MCF 10A (cell line): Measurements from ENCODE around the gene CTNNA1. TPM values are rescaled to one million over a fixed set of nuclear protein-coding genes. Genes with fewer than 3 reads are reported as not detected.

Experiments used
- BruUV-seq: library from RNA; stranded (reverse); fragments of 400-500 nt; replicated peaks from 2 replicates; lab custom pipeline; 2021; lab: Mats Ljungman, UMichigan
- CTCF ChIA-PET: fragments of 300-600 bp; sonication (Branson Sonifier 250); formaldehyde crosslinking; extraction: SDS; loops from one replicate; lab custom pipeline; 2021; ENCODE audit warnings: antibody characterized with exemption, inconsistent platforms; lab: Yijun Ruan, JAX
- POLR2A ChIA-PET: fragments of 300-600, 350-650 bp; sonication (Branson Sonifier 250); formaldehyde crosslinking; extraction: SDS; loops from one replicate; lab custom pipeline; 2020; ENCODE audit warnings: antibody characterized with exemption, inconsistent platforms; lab: Yijun Ruan, JAX
- DNase-seq: peaks from one replicate; pipeline ENCODE4 v3.0.0-alpha.2; 2018; ENCODE audit not compliant: unreplicated experiment
- H3K27ac Mint-ChIP-seq: one replicate; pipeline ENCODE4 v1.8.0; 2022; ENCODE audit warnings: mild to moderate bottlenecking, low read depth, mixed read lengths; ENCODE audit not compliant: unreplicated experiment
- H3K27me3 Mint-ChIP-seq: one replicate; pipeline ENCODE4 v1.8.0; 2022; ENCODE audit warnings: mixed read lengths; ENCODE audit not compliant: insufficient read depth, unreplicated experiment
- H3K36me3 Mint-ChIP-seq: one replicate; pipeline ENCODE4 v1.8.0; 2022; ENCODE audit warnings: mild to moderate bottlenecking, moderate library complexity, mixed read lengths; ENCODE audit not compliant: insufficient read depth, unreplicated experiment
- H3K4me1 Mint-ChIP-seq: one replicate; pipeline ENCODE4 v1.8.0; 2022; ENCODE audit warnings: mixed read lengths; ENCODE audit not compliant: insufficient read depth, unreplicated experiment
- H3K4me3 Mint-ChIP-seq: one replicate; pipeline ENCODE4 v1.8.0; 2022; ENCODE audit warnings: mild to moderate bottlenecking, moderate library complexity, mixed read lengths; ENCODE audit not compliant: unreplicated experiment
- H3K9me3 Mint-ChIP-seq: one replicate; pipeline ENCODE4 v1.8.0; 2022; ENCODE audit warnings: mixed read lengths; ENCODE audit not compliant: unreplicated experiment
- CTCF ChIP-seq: fragments of 200-600 bp; IDR thresholded peaks from one replicate; pipeline ENCODE4 v1.8.0; 2022; ENCODE audit warnings: antibody characterized with exemption, mild to moderate bottlenecking; ENCODE audit not compliant: unreplicated experiment
- intact Hi-C: fragments of 100-400 bp; cut with micrococcal nuclease; formaldehyde crosslinking; loops from 2 replicates; pipeline ENCODE4 v1.14.1; 2022
- total RNA-seq: library from RNA; stranded (reverse); gene quantifications from 2 replicates; pipeline ENCODE4 v1.2.3, GENCODE V29; 2022

CTNNA1 gene
- total RNA-seq, 1 experiment from 2014 or later, result 519 TPM

GRCh38 chr5:138819081-138819480 is 65.9 kb downstream of the CTNNA1 start:
- no peak for DNase-seq
- H3K4me3 Mint-ChIP-seq, result no peak overlapping the region
- H3K4me1 Mint-ChIP-seq, result peaks cover 12% of the 10 kb centered on the region
- ChIA-PET POLR2A (no interaction called here), CTCF (interaction anchor here (0.8 to 1.0 kb wide), 2 partner anchors 10 to 30 kb away, joined by 3 read pairs; no protein-coding TSS in a partner anchor)
- no peaks in the 10 kb centered on the region for H3K27me3 Mint-ChIP-seq
- H3K36me3 Mint-ChIP-seq, result peaks cover 56% of the 10 kb centered on the region
- no peaks in the 10 kb centered on the region for H3K9me3 Mint-ChIP-seq
- BruUV-seq, result no TSS peak
- intact Hi-C loops, result no loop called here
- H3K27ac Mint-ChIP-seq, result peak overlapping the region; percentile 21
- no peak for TF ChIP-seq CTCF

- no TSS peak for BruUV-seq
- ChIA-PET CTCF (interaction anchor here (0.6 to 1.7 kb wide), 3 partner anchors 27 to 442 kb away, joined by 3 to 11 read pairs (median 3); no protein-coding TSS in a partner anchor), POLR2A (interaction anchor here (2.5 kb wide), 1 partner anchor 15 kb away, joined by 7 read pairs; no protein-coding TSS in a partner anchor)
- intact Hi-C loops, result loop anchor here (10.0 kb wide), 1 partner anchor 176 kb away; no protein-coding TSS in a partner anchor
- Mint-ChIP-seq H3K36me3 (peaks cover 41% of the 10 kb centered on the region), H3K27ac (peak overlapping the region; percentile 21), H3K4me1 (peaks cover 12% of the 10 kb centered on the region), H3K27me3 (no peaks in the 10 kb centered on the region), H3K4me3 (no peak overlapping the region), H3K9me3 (no peaks in the 10 kb centered on the region)
- TF ChIP-seq CTCF, result no peak
- no peak for DNase-seq
Measured at GRCh38 chr5:138820695-138821094, 67.5 kb downstream of the CTNNA1 start.

GRCh38 chr5:138824516-138824915 is 71.3 kb downstream of the CTNNA1 start:
- H3K4me1 Mint-ChIP-seq, result peaks cover 6% of the 10 kb centered on the region
- H3K27me3 Mint-ChIP-seq, result no peaks in the 10 kb centered on the region
- DNase-seq, result no peak
- BruUV-seq, result no TSS peak
- no peak for TF ChIP-seq CTCF
- no peak overlapping the region for H3K4me3 Mint-ChIP-seq
- peaks cover 55% of the 10 kb centered on the region for H3K36me3 Mint-ChIP-seq
- H3K9me3 Mint-ChIP-seq, result no peaks in the 10 kb centered on the region
- intact Hi-C loops, result loop anchor here (10.0 kb wide), 1 partner anchor 180 kb away; no protein-coding TSS in a partner anchor
- CTCF ChIA-PET, result interaction anchor here (0.5 to 3.9 kb wide), 49 partner anchors 8 to 448 kb away, joined by 3 to 41 read pairs (median 4); partner anchors contain the start of gene LRRTM2
- no peak overlapping the region for H3K27ac Mint-ChIP-seq
- POLR2A ChIA-PET, result interaction anchor here (0.6 to 0.8 kb wide), 2 partner anchors 26 to 45 kb away, joined by 3 read pairs; no protein-coding TSS in a partner anchor

- POLR2A ChIA-PET, result interaction anchor here (0.7 to 1.8 kb wide), 6 partner anchors 10 to 48 kb away, joined by 3 to 4 read pairs (median 3); no protein-coding TSS in a partner anchor
- H3K9me3 Mint-ChIP-seq, result no peaks in the 10 kb centered on the region
- no peaks in the 10 kb centered on the region for H3K27me3 Mint-ChIP-seq
- CTCF ChIA-PET, result interaction anchor here (0.5 to 3.9 kb wide), 73 partner anchors 9 to 1186 kb away, joined by 3 to 41 read pairs (median 4); partner anchors contain the start of gene LRRTM2
- BruUV-seq, result no TSS peak
- no peak overlapping the region for H3K27ac Mint-ChIP-seq
- peak; percentile 24 for DNase-seq
- H3K4me1 Mint-ChIP-seq, result peaks cover 7% of the 10 kb centered on the region
- TF ChIP-seq CTCF, result peak; percentile 40
- H3K4me3 Mint-ChIP-seq, result no peak overlapping the region
- intact Hi-C loops, result loop anchor here (1.0 to 10.0 kb wide), 2 partner anchors 180 to 437 kb away; no protein-coding TSS in a partner anchor
- peaks cover 62% of the 10 kb centered on the region for H3K36me3 Mint-ChIP-seq
Measured at GRCh38 chr5:138824924-138825863, 72.0 kb downstream of the CTNNA1 start.
